HCT116 (cell line): ENCODE data around the gene CCDC70. TPM values are rescaled to one million over a fixed set of nuclear protein-coding genes. Genes with fewer than 3 reads are reported as not detected.

Experiments
- ATAC-seq: fragments of 200-7000 bp; cut with Tn5 transposase; 2 replicates; pipeline ENCODE4 v1.9.1; 2020; ENCODE audit warnings: mild to moderate bottlenecking, moderate library complexity
- BruUV-seq: library from RNA; stranded (reverse); fragments of 400-500 nt; replicated peaks from 2 replicates; lab custom pipeline; 2021; lab: Mats Ljungman, UMichigan
- CTCF ChIA-PET: fragments of 300-600 bp; sonication (Branson Sonifier 250); formaldehyde crosslinking; loops from one replicate; lab custom pipeline; 2021; ENCODE audit warnings: antibody characterized with exemption; lab: Charles Lee
- POLR2A ChIA-PET: fragments of 300-600, 350-600 bp; sonication (Branson Sonifier 250); formaldehyde crosslinking; loops from one replicate; lab custom pipeline; 2021; ENCODE audit warnings: antibody characterized with exemption; lab: Charles Lee
- RAD21 ChIA-PET, 2 experiments: fragments of 300-600 bp; sonication (Branson Sonifier 250); formaldehyde crosslinking; loops; one replicate each; lab custom pipeline; 2023; ENCODE audit warnings: low total read pairs in 2 of 2; ENCODE audit not compliant: uncharacterized antibody in 2 of 2, unreplicated experiment in 2 of 2, low non-redundant PET in 1 of 2; lab: Charles Lee
- DNase-seq: peaks from one replicate; pipeline ENCODE4 v3.0.0-alpha.2; 2010; ENCODE audit warnings: low read depth, low spot score
- H2AFZ ChIP-seq: fragments of 200-600 bp; shearing (Covaris generic), sonication (generic); 2 replicates; pipeline ENCODE4 v1.6.1; 2017; ENCODE audit warnings: low read depth, mixed run types, mixed read lengths, antibody characterized with exemption, low read length; ENCODE audit not compliant: poor library complexity, severe bottlenecking
- H3K27ac ChIP-seq: 2 replicates; pipeline ENCODE4 v1.5.1; 2012; ENCODE audit warnings: low read depth, low read length
- H3K27me3 ChIP-seq: fragments of 200-600 bp; sonication (generic); 2 replicates; pipeline ENCODE4 v1.6.1; 2016; ENCODE audit warnings: mixed run types, low read length, mixed read lengths; ENCODE audit not compliant: insufficient read depth
- H3K36me3 ChIP-seq, 2 experiments: fragments of 200-500 bp in 1 of 2; fragments of 200-600 bp in 1 of 2; sonication (Bioruptor generic) in 1 of 2; sonication (generic) in 1 of 2; 2 replicates each; pipeline versions ENCODE4 v1.5.1 to v1.6.1; 2014 to 2016; ENCODE audit warnings: low read length in 2 of 2, inconsistent platforms in 1 of 2, mixed read lengths in 1 of 2, mixed run types in 1 of 2; ENCODE audit not compliant: insufficient read depth in 2 of 2, control insufficient read depth in 1 of 2
- H3K4me1 ChIP-seq, 2 experiments: fragments of 200-600 bp in 1 of 2; sonication (generic) in 1 of 2; 2 replicates each; pipeline versions ENCODE4 v1.5.1 to v1.6.1; 2012 to 2017; ENCODE audit warnings: low read length in 2 of 2, inconsistent platforms in 1 of 2, mild to moderate bottlenecking in 1 of 2, mixed read lengths in 1 of 2, mixed run types in 1 of 2, moderate library complexity in 1 of 2; ENCODE audit not compliant: insufficient read depth in 2 of 2, control insufficient read depth in 1 of 2
- H3K4me2 ChIP-seq: fragments of 200-600 bp; sonication (generic); 2 replicates; pipeline ENCODE4 v1.6.1; 2017; ENCODE audit warnings: mixed run types, low read length, mixed read lengths
- H3K4me3 ChIP-seq, 2 experiments: fragments of 200-600 bp in 1 of 2; sonication (generic) in 1 of 2; replicated peaks in 1 of 2; 2 replicates each; pipeline ENCODE4 v1.5.1; 2011 to 2016; ENCODE audit warnings: low read length in 2 of 2, control low read depth in 1 of 2, low read depth in 1 of 2, mild to moderate bottlenecking in 1 of 2, mixed read lengths in 1 of 2, mixed run types in 1 of 2
- H3K79me2 ChIP-seq: fragments of 200-600 bp; sonication (generic); 2 replicates; pipeline ENCODE4 v1.6.1; 2017; ENCODE audit warnings: mild to moderate bottlenecking, mixed run types, low read length, moderate library complexity, mixed read lengths; ENCODE audit not compliant: insufficient read depth
- H3K9ac ChIP-seq: fragments of 200-600 bp; sonication (generic); 2 replicates; pipeline ENCODE4 v1.6.1; 2016; ENCODE audit warnings: low read length, mixed read lengths
- H3K9me2 ChIP-seq: fragments of 200-600 bp; sonication (generic), shearing (Covaris generic); 2 replicates; pipeline ENCODE4 v1.6.1; 2017; ENCODE audit warnings: mixed run types, mild to moderate bottlenecking, moderate library complexity; ENCODE audit not compliant: insufficient read depth
- H3K9me3 ChIP-seq, 2 experiments: fragments of 200-500 bp in 1 of 2; fragments of 200-600 bp in 1 of 2; sonication (Bioruptor generic) in 1 of 2; sonication (generic) in 1 of 2; 2 replicates each; pipeline ENCODE4 v1.6.1; 2014 to 2017; ENCODE audit warnings: low read length in 2 of 2, mixed read lengths in 2 of 2, inconsistent platforms in 1 of 2, low read depth in 1 of 2, mild to moderate bottlenecking in 1 of 2, mixed run types in 1 of 2, moderate library complexity in 1 of 2; ENCODE audit not compliant: control insufficient read depth in 1 of 2, insufficient read depth in 1 of 2
- H4K20me1 ChIP-seq: fragments of 200-600 bp; sonication (generic), shearing (Covaris generic); 2 replicates; pipeline ENCODE4 v1.6.1; 2017; ENCODE audit warnings: mixed run types, mild to moderate bottlenecking, moderate library complexity; ENCODE audit not compliant: insufficient read depth
- CEBPB ChIP-seq: IDR thresholded peaks from 2 replicates; pipeline ENCODE4 v1.6.1; 2012; ENCODE audit warnings: low read depth
- EZH2phosphoT487 ChIP-seq: fragments of 200-600 bp; IDR thresholded peaks from 2 replicates; pipeline ENCODE4 v1.6.1; 2018; ENCODE audit warnings: antibody characterized with exemption, borderline replicate concordance
- FOSL1 ChIP-seq: IDR thresholded peaks from 2 replicates; pipeline ENCODE4 v1.6.1; 2012; ENCODE audit warnings: low read depth
- JUND ChIP-seq: IDR thresholded peaks from 2 replicates; pipeline ENCODE4 v1.6.1; 2012
- RAD21 ChIP-seq: IDR thresholded peaks from 2 replicates; pipeline ENCODE4 v1.6.1; 2012; ENCODE audit warnings: low read depth, mild to moderate bottlenecking
- SIN3A ChIP-seq: IDR thresholded peaks from 2 replicates; pipeline ENCODE4 v1.6.1; 2012; ENCODE audit warnings: low read depth
- SRF ChIP-seq: IDR thresholded peaks from 2 replicates; pipeline ENCODE4 v1.6.1; 2012; ENCODE audit warnings: low read depth
- ZBTB33 ChIP-seq: IDR thresholded peaks from 2 replicates; pipeline ENCODE4 v1.6.1; 2011; ENCODE audit warnings: mild to moderate bottlenecking, low read length, moderate library complexity; ENCODE audit not compliant: insufficient replicate concordance; ENCODE audit errors: extremely low read depth
- ZFX ChIP-seq: fragments of 450-650 bp; IDR thresholded peaks from 2 replicates; pipeline ENCODE4 v1.6.1; 2017
- ZNF274 ChIP-seq: fragments of 200-500 bp; sonication (Bioruptor generic); IDR thresholded peaks from 2 replicates; pipeline ENCODE4 v1.6.1; 2014; ENCODE audit warnings: mild to moderate bottlenecking, low read depth, low read length, inconsistent platforms
- intact Hi-C: fragments of 100-400 bp; cut with micrococcal nuclease; formaldehyde crosslinking; loops from 2 replicates; pipeline ENCODE4 v1.10.0; 2022
- total RNA-seq: library from RNA; stranded (reverse); gene quantifications from one replicate; pipeline ENCODE4 v1.2.1, GENCODE V29; 2021; ENCODE audit not compliant: unreplicated experiment
- TF ChIP-seq, protein P1 (sequence below): IDR thresholded peaks from 2 replicates; pipeline ENCODE4 v1.6.1; 2012

The CCDC70 gene
- total RNA-seq, 1 experiment from 2014 or later: not detected

DNA sequence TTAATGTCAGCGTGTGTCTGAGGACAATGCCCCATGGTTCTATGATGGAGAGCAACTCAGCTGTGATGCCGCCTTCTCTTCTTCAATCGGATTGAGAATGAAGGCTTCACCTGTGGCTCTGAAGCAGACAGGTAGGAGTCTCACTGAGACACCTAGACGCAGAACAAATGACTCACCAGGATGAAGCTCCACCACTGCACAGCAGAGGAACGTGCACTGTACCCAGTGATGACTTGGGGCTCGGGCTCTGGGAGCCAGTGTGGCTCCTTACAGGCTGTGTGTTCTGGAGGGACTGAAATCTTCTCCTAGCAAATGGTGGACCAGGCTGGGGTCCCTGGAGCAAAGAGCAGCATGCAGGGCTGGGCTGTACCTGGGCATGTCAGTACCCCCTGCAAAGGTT, 44.0 kb downstream of the CCDC70 start:
- H3K27me3 ChIP-seq: 0 out of 2 replicates have a peak, but pooled peaks cover 2% of the 10 kb centered on the region
- no peaks in the 10 kb centered on the region for H3K4me1 ChIP-seq
- H3K36me3 ChIP-seq: no peaks in the 10 kb centered on the region
- ChIA-PET POLR2A (no interaction called here), CTCF (no interaction called here), RAD21 (no interaction called here)
- no peak overlapping the region for H3K27ac ChIP-seq
- H3K4me2 ChIP-seq: no peak overlapping the region
- H3K9ac ChIP-seq: no peak overlapping the region
- no peaks in the 10 kb centered on the region for H3K79me2 ChIP-seq
- H4K20me1 ChIP-seq: no peaks in the 10 kb centered on the region
- no peaks in the 10 kb centered on the region for H3K9me2 ChIP-seq
- TF ChIP-seq SIN3A (no peak), SRF (no peak), CEBPB (no peak), FOSL1 (no peak), EZH2phosphoT487 (no peak), ZFX (no peak), ZBTB33 (no peak), RAD21 (no peak), JUND (no peak), ZNF274 (no peak)
- TF ChIP-seq, protein P1, sequence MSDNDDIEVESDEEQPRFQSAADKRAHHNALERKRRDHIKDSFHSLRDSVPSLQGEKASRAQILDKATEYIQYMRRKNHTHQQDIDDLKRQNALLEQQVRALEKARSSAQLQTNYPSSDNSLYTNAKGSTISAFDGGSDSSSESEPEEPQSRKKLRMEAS: no peak
- no peak overlapping the region for H3K4me3 ChIP-seq
- no TSS peak for BruUV-seq
- DNase-seq: no peak
- H2AFZ ChIP-seq: no peak overlapping the region
- intact Hi-C loops: no loop called here
- ATAC-seq: 0 out of 2 replicates have a peak, but pooled peaks have one; percentile 27
- no peaks in the 10 kb centered on the region for H3K9me3 ChIP-seq
